H1 (cell line): ENCODE results near the gene GPR179. TPM values are rescaled to one million over a fixed set of nuclear protein-coding genes. Genes with fewer than 3 reads are reported as not detected.

Source experiments
- CHD7 ChIP-seq: fragments of 300-600 bp; sonication (generic); IDR thresholded peaks from 2 replicates; pipeline ENCODE4 v1.7.1; 2012; ENCODE audit warnings: low read length, moderate library complexity, mild to moderate bottlenecking, inconsistent platforms; ENCODE audit not compliant: insufficient replicate concordance
- CTBP2 ChIP-seq: IDR thresholded peaks from 2 replicates; pipeline ENCODE4 v1.7.0; 2011; ENCODE audit warnings: borderline replicate concordance, mild to moderate bottlenecking, moderate library complexity, mixed read lengths, low read length; ENCODE audit not compliant: insufficient read depth, insufficient read length
- JUN ChIP-seq: IDR thresholded peaks from 2 replicates; pipeline ENCODE4 v1.6.1; 2011; ENCODE audit warnings: low read depth, mild to moderate bottlenecking, improper control_type of control experiment, low read length
- KDM1A ChIP-seq: fragments of 200-600, 300-600 bp; sonication (generic); IDR thresholded peaks from 2 replicates; pipeline ENCODE4 v1.7.1; 2016; ENCODE audit warnings: mild to moderate bottlenecking, low read length, borderline replicate concordance
- NRF1 ChIP-seq: IDR thresholded peaks from 2 replicates; pipeline ENCODE4 v1.6.1; 2011; ENCODE audit warnings: mild to moderate bottlenecking, low read depth, low read length, improper control_type of control experiment
- POU5F1 ChIP-seq: IDR thresholded peaks from 2 replicates; pipeline ENCODE4 v1.6.1; 2011; ENCODE audit warnings: low read depth, mild to moderate bottlenecking, low read length, moderate library complexity
- RFX5 ChIP-seq: IDR thresholded peaks from 2 replicates; pipeline ENCODE4 v1.6.1; 2011; ENCODE audit warnings: low read depth, low read length, improper control_type of control experiment, borderline replicate concordance
- SIN3A ChIP-seq, 2 experiments: IDR thresholded peaks in 1 of 2; conservative IDR thresholded peaks in 1 of 2; 2 replicates each; pipeline ENCODE4 v1.6.1; 2011 to 2012; ENCODE audit warnings: low read length in 2 of 2, improper control_type of control experiment in 1 of 2, low read depth in 1 of 2, mild to moderate bottlenecking in 1 of 2
- SIRT6 ChIP-seq: IDR thresholded peaks from one replicate; pipeline ENCODE4 v1.7.1; 2012; ENCODE audit warnings: low read length, inconsistent platforms
- SIX5 ChIP-seq: IDR thresholded peaks from 2 replicates; pipeline ENCODE4 v1.6.1; 2011; ENCODE audit warnings: mild to moderate bottlenecking, low read depth, low read length
- TAF1 ChIP-seq: IDR thresholded peaks from 2 replicates; pipeline ENCODE4 v1.6.1; 2011; ENCODE audit warnings: mild to moderate bottlenecking, low read depth, low read length
- polyA plus RNA-seq, 7 experiments: library from polyadenylated mRNA; depleted of rRNA in 3 of 7; stranded (reverse) in 5 of 7; unstranded in 2 of 7; fragments of >200 nt in 5 of 7; fragments of 200-250 nt in 2 of 7; gene quantifications; 1 replicate in 5 of 7; 2 replicates in 1 of 7; 4 replicates in 1 of 7; pipeline versions ENCODE4 v1.2.1 to v1.2.3, GENCODE V29; 2011 to 2013; ENCODE audit warnings: missing spikeins in 2 of 7, mixed read lengths in 2 of 7
- total RNA-seq: library from RNA; stranded (reverse); fragmentation: NEBNext Ultra II Directional; extraction: Animal tissue kit (Norgen Biotek cat#: 25700); gene quantifications from 2 replicates; pipeline ENCODE4 v1.2.1, GENCODE V29; 2021
- TF ChIP-seq, protein P1 (sequence below): IDR thresholded peaks from 2 replicates; pipeline ENCODE4 v1.6.1; 2012; ENCODE audit warnings: inconsistent platforms

GPR179 gene
- total and polyA plus RNA-seq, 2 of the 8 experiments (the other 6 are each of a cell fraction or from before 2014, with no cell fraction given) = 0.02 to 0.07 TPM

DNA sequence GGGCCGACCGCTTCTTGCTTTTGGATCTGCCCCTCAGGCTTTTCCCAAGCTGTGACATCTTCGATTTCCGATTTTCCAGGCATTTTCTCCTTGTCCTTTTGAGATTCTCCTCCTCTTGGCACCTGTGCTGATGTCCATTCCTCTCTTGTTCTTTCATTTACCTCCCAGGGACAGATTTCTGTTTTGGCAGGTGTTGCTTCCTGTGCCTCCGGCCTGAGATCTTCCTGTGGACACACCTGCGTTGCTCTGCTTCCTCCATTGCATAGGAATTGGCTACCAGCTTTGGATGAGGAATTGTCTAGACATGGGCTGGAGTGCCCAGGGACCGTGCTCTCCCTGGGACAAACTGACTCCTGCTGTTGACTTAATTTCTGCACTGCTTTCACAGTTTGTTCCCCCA, 15.1 kb downstream of the GPR179 start (continued):
- no peak for TF ChIP-seq CHD7
- TF ChIP-seq JUN = no peak
- no peak for TF ChIP-seq NRF1
- TF ChIP-seq SIX5 = no peak
- TF ChIP-seq RFX5 = no peak
- no peak for TF ChIP-seq TAF1
- no peak for TF ChIP-seq CTBP2
- TF ChIP-seq SIRT6 = no peak
- TF ChIP-seq SIN3A (conservative IDR thresholded peaks at IDR 0.05 in 1 of 2, IDR thresholded peaks at IDR 0.05 in 1 of 2; ENCODE audit: low read depth in 1 of 2, low read length in 2 of 2) = no peak
- TF ChIP-seq, protein P1, sequence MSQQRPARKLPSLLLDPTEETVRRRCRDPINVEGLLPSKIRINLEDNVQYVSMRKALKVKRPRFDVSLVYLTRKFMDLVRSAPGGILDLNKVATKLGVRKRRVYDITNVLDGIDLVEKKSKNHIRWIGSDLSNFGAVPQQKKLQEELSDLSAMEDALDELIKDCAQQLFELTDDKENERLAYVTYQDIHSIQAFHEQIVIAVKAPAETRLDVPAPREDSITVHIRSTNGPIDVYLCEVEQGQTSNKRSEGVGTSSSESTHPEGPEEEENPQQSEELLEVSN = no peak
- TF ChIP-seq KDM1A = no peak
- TF ChIP-seq POU5F1 = no peak
